GM18505 (cell line): ENCODE results near the gene TTC28.

Experiments
- ATAC-seq: cut with Tn5 transposase; IDR thresholded peaks from one replicate; pipeline ENCODE4 v1.9.1; 2021; ENCODE audit not compliant: unreplicated experiment
- POLR2A ChIP-seq: IDR thresholded peaks from 4 replicates; pipeline ENCODE4 v1.6.1; 2011; ENCODE audit warnings: borderline replicate concordance; ENCODE audit not compliant: insufficient read depth, insufficient read length; ENCODE audit errors: extremely low read depth

The TTC28 gene

GRCh38 chr22:28120691-28121592 is 558.7 kb downstream of the TTC28 start:
- no peak for ATAC-seq
- no peak for TF ChIP-seq POLR2A

- no peak for TF ChIP-seq POLR2A
- no peak for ATAC-seq
Observed at GRCh38 chr22:28118957-28119631, 560.5 kb downstream of the TTC28 start.

- no peak for TF ChIP-seq POLR2A
- ATAC-seq = no peak
Observed at GRCh38 chr22:28116219-28116673, 563.4 kb downstream of the TTC28 start.

- no peak for TF ChIP-seq POLR2A
- ATAC-seq = no peak
Observed at GRCh38 chr22:28115426-28115825, 564.2 kb downstream of the TTC28 start.

GRCh38 chr22:28112548-28113043 is 567.0 kb downstream of the TTC28 start:
- no peak for ATAC-seq
- TF ChIP-seq POLR2A = no peak

GRCh38 chr22:28112190-28112544 is 567.5 kb downstream of the TTC28 start:
- no peak for ATAC-seq
- TF ChIP-seq POLR2A = no peak

- TF ChIP-seq POLR2A = no peak
- no peak for ATAC-seq
Observed at GRCh38 chr22:28111501-28112189, 568.0 kb downstream of the TTC28 start.

GRCh38 chr22:28108851-28109250 is 570.8 kb downstream of the TTC28 start:
- no peak for ATAC-seq
- no peak for TF ChIP-seq POLR2A

GRCh38 chr22:28106617-28107016 is 573.0 kb downstream of the TTC28 start:
- no peak for ATAC-seq
- TF ChIP-seq POLR2A = no peak

GRCh38 chr22:28105988-28106387 is 573.7 kb downstream of the TTC28 start:
- no peak for TF ChIP-seq POLR2A

GRCh38 chr22:28105413-28105812 is 574.2 kb downstream of the TTC28 start:
- ATAC-seq = no peak
- no peak for TF ChIP-seq POLR2A

More at GRCh38 chr22:28105988-28106387, 573.7 kb downstream of the TTC28 start:
- ATAC-seq = no peak

- ATAC-seq = no peak
- no peak for TF ChIP-seq POLR2A
Observed at GRCh38 chr22:28103596-28103995, 576.0 kb downstream of the TTC28 start.

GRCh38 chr22:28102151-28102812 is 577.4 kb downstream of the TTC28 start:
- no peak for TF ChIP-seq POLR2A
- ATAC-seq = no peak
